Osteoblast (primary cell): Measurements from ENCODE around the gene VPS33A. TPM values are rescaled to one million over a fixed set of nuclear protein-coding genes. Genes with fewer than 3 reads are reported as not detected.

Experiments used
- DNase-seq: peaks from one replicate; pipeline ENCODE4 v3.0.0; 2011; ENCODE audit warnings: low spot score, mixed read lengths; ENCODE audit not compliant: insufficient read length; ENCODE audit errors: missing footprints
- H2AFZ ChIP-seq: 2 replicates; pipeline ENCODE4 v1.6.0; 2011; ENCODE audit warnings: mild to moderate bottlenecking, low read length
- H3K27ac ChIP-seq: 2 replicates; pipeline ENCODE4 v1.5.1; 2011; ENCODE audit warnings: mild to moderate bottlenecking, low read depth, low read length, moderate library complexity
- H3K27me3 ChIP-seq: 2 replicates; pipeline ENCODE4 v1.6.0; 2012; ENCODE audit warnings: mild to moderate bottlenecking, control low read depth, inconsistent platforms, low read length, moderate library complexity; ENCODE audit not compliant: insufficient read depth
- H3K36me3 ChIP-seq: 2 replicates; pipeline ENCODE4 v1.5.1; 2011; ENCODE audit warnings: mild to moderate bottlenecking, low read length, control low read depth, moderate library complexity; ENCODE audit not compliant: insufficient read depth
- H3K4me1 ChIP-seq: 2 replicates; pipeline ENCODE4 v1.5.1; 2011; ENCODE audit warnings: mild to moderate bottlenecking, low read length, control low read depth, moderate library complexity; ENCODE audit not compliant: insufficient read depth
- H3K4me2 ChIP-seq: 2 replicates; pipeline ENCODE4 v1.6.0; 2011; ENCODE audit warnings: mild to moderate bottlenecking, low read length; ENCODE audit not compliant: insufficient read depth
- H3K4me3 ChIP-seq: fragments of 200-600 bp; sonication (generic); 3 replicates; pipeline ENCODE4 v1.5.1; 2012; ENCODE audit warnings: mild to moderate bottlenecking, low read length, inconsistent platforms; ENCODE audit not compliant: insufficient read depth
- H3K79me2 ChIP-seq: 2 replicates; pipeline ENCODE4 v1.6.0; 2012; ENCODE audit warnings: mild to moderate bottlenecking, low read length, control low read depth, inconsistent platforms; ENCODE audit not compliant: insufficient read depth
- H3K9me3 ChIP-seq: 2 replicates; pipeline ENCODE4 v1.5.1; 2011; ENCODE audit warnings: low read depth, low read length, control low read depth
- H4K20me1 ChIP-seq: 2 replicates; pipeline ENCODE4 v1.6.0; 2012; ENCODE audit warnings: mild to moderate bottlenecking, low read length, control low read depth; ENCODE audit not compliant: insufficient read depth
- CTCF ChIP-seq: IDR thresholded peaks from 2 replicates; pipeline ENCODE4 v1.5.1; 2011; ENCODE audit warnings: mild to moderate bottlenecking, low read depth, low read length, moderate library complexity; ENCODE audit errors: extremely low read depth
- total RNA-seq: library from RNA; depleted of rRNA; stranded (reverse); fragments of >200 nt; gene quantifications from 2 replicates; pipeline ENCODE4 v1.2.3, GENCODE V29; 2012

The VPS33A gene
- total RNA-seq, 1 donor: 18.5 TPM

GRCh38 chr12:122215771-122216170 lies 50.5 kb downstream of the VPS33A start:
- Histone ChIP-seq H4K20me1 (peaks cover 3% of the 10 kb centered on the region), H3K4me3 (no peak overlapping the region), H3K9me3 (no peaks in the 10 kb centered on the region), H3K36me3 (peaks cover 75% of the 10 kb centered on the region), H3K27me3 (no peaks in the 10 kb centered on the region), H3K27ac (no peak overlapping the region), H3K4me2 (no peak overlapping the region), H2AFZ (no peak overlapping the region), H3K4me1 (no peaks in the 10 kb centered on the region), H3K79me2 (peaks cover 18% of the 10 kb centered on the region)
- DNase-seq: peak; percentile 42
- TF ChIP-seq CTCF: no peak

GRCh38 chr12:122208073-122208820 lies 58.0 kb downstream of the VPS33A start:
- H3K4me3 ChIP-seq: no peak overlapping the region
- H3K79me2 ChIP-seq: no peaks in the 10 kb centered on the region
- peaks cover 1% of the 10 kb centered on the region for H3K4me1 ChIP-seq
- no peak for TF ChIP-seq CTCF
- no peaks in the 10 kb centered on the region for H3K9me3 ChIP-seq
- H3K36me3 ChIP-seq: peaks cover 46% of the 10 kb centered on the region
- no peak overlapping the region for H2AFZ ChIP-seq
- no peak for DNase-seq
- H3K27ac ChIP-seq: no peak overlapping the region
- H3K27me3 ChIP-seq: peaks cover 21% of the 10 kb centered on the region
- no peak overlapping the region for H3K4me2 ChIP-seq
- peaks cover 14% of the 10 kb centered on the region for H4K20me1 ChIP-seq

- H3K79me2 ChIP-seq: no peaks in the 10 kb centered on the region
- H3K4me3 ChIP-seq: no peak overlapping the region
- H3K4me1 ChIP-seq: peaks cover 6% of the 10 kb centered on the region
- no peak overlapping the region for H2AFZ ChIP-seq
- H4K20me1 ChIP-seq: peaks cover 14% of the 10 kb centered on the region
- H3K36me3 ChIP-seq: peaks cover 40% of the 10 kb centered on the region
- no peak for DNase-seq
- H3K27ac ChIP-seq: no peak overlapping the region
- no peak for TF ChIP-seq CTCF
- no peaks in the 10 kb centered on the region for H3K9me3 ChIP-seq
- H3K27me3 ChIP-seq: peaks cover 30% of the 10 kb centered on the region
- no peak overlapping the region for H3K4me2 ChIP-seq
Observed at GRCh38 chr12:122207391-122207790, 58.9 kb downstream of the VPS33A start.

- peak; percentile 66 for DNase-seq
- H3K27me3 ChIP-seq: peaks cover 31% of the 10 kb centered on the region
- H3K9me3 ChIP-seq: no peaks in the 10 kb centered on the region
- no peak overlapping the region for H3K27ac ChIP-seq
- no peak overlapping the region for H3K4me3 ChIP-seq
- H2AFZ ChIP-seq: no peak overlapping the region
- peaks cover 14% of the 10 kb centered on the region for H4K20me1 ChIP-seq
- no peak for TF ChIP-seq CTCF
- H3K36me3 ChIP-seq: peaks cover 36% of the 10 kb centered on the region
- H3K4me2 ChIP-seq: no peak overlapping the region
- peaks cover 6% of the 10 kb centered on the region for H3K4me1 ChIP-seq
- no peaks in the 10 kb centered on the region for H3K79me2 ChIP-seq
Observed at GRCh38 chr12:122206976-122207375, 59.3 kb downstream of the VPS33A start.
